ENCODE results near the gene CROCC. TPM values are rescaled to one million over a fixed set of nuclear protein-coding genes. Genes with fewer than 3 reads are reported as not detected.

Gene CROCC
- total and polyA plus RNA-seq, 9 of the 15 experiments (the other 6 are each of a cell fraction or from before 2014, with no cell fraction given) = 0.17 to 15.4 (median 7.6) TPM

GRCh38 chr1:16913833-16914662 is 7.7 kb upstream of the CROCC start (continued):
- no peak for TF ChIP-seq BRCA1 (IDR thresholded peaks at IDR 0.05)
- no peak for TF ChIP-seq BRCA1 (CRISPR knock-in tag; IDR thresholded peaks at IDR 0.05)
- no peak for TF ChIP-seq ZNF551 (CRISPR knock-in tag; IDR thresholded peaks at IDR 0.05)
- no peak for TF ChIP-seq FOXM1 (IDR thresholded peaks at IDR 0.05; ENCODE audit: low read depth)
- TF ChIP-seq FOXM1 (CRISPR knock-in tag; IDR thresholded peaks at IDR 0.05; ENCODE audit: low read depth) = peak; percentile 61; the same call in 1 of the 2 replicates
- TF ChIP-seq POLR2G (IDR thresholded peaks at IDR 0.05; ENCODE audit: low read depth, low read length) = peak; percentile 76
- TF ChIP-seq TFAP4 (CRISPR knock-in tag; IDR thresholded peaks at IDR 0.05; ENCODE audit: borderline replicate concordance) = peak; percentile 17; the same call in 1 of the 2 replicates
- peak; percentile 85 to 88 for TF ChIP-seq NRF1 (conservative IDR thresholded peaks at IDR 0.05 in 1 of 2, IDR thresholded peaks at IDR 0.05 in 1 of 2)
- TF ChIP-seq USF1 (CRISPR knock-in tag; IDR thresholded peaks at IDR 0.05) = no peak
- no peak for TF ChIP-seq RFX7 (CRISPR knock-in tag; IDR thresholded peaks at IDR 0.05)
- no peak for TF ChIP-seq CBX8 (IDR thresholded peaks at IDR 0.05; ENCODE audit: borderline replicate concordance, extremely low read depth, low read depth, low read length, poor library complexity, severe bottlenecking)
- TF ChIP-seq ZBTB43 (CRISPR knock-in tag; IDR thresholded peaks at IDR 0.05) = no peak
- TF ChIP-seq ZNF121 (CRISPR knock-in tag; conservative IDR thresholded peaks at IDR 0.05) = no peak
- no peak for TF ChIP-seq RERE (CRISPR knock-in tag; IDR thresholded peaks at IDR 0.05; ENCODE audit: borderline replicate concordance)
- TF ChIP-seq PHF21A (IDR thresholded peaks at IDR 0.05; ENCODE audit: borderline replicate concordance, low read depth) = no peak
- no peak for TF ChIP-seq ID3 (CRISPR knock-in tag; IDR thresholded peaks at IDR 0.05)
- no peak for TF ChIP-seq ID3 (tag; IDR thresholded peaks at IDR 0.05)
- TF ChIP-seq ATF1 (CRISPR knock-in tag; IDR thresholded peaks at IDR 0.05) = no peak
- TF ChIP-seq ATF1 (tag; IDR thresholded peaks at IDR 0.05) = peak; percentile 43; the same call in 1 of the 2 replicates
